Measurements from ENCODE around the gene GALNTL6.

GRCh38 chr4:173074501-173074946 lies 1261.3 kb downstream of the GALNTL6 start:
- TF ChIP-seq CTCF (IDR thresholded peaks at IDR 0.05; ENCODE audit: insufficient read depth, low read length) (no peak), REST (IDR thresholded peaks at IDR 0.05; ENCODE audit: insufficient replicate concordance, low read depth) (no peak), GABPA (IDR thresholded peaks at IDR 0.05; ENCODE audit: low read depth) (0 out of 2 replicates have a peak, but pooled peaks have one; percentile 49), SPI1 (IDR thresholded peaks at IDR 0.05; ENCODE audit: borderline replicate concordance, low read depth) (no peak), POLR2AphosphoS5 (IDR thresholded peaks at IDR 0.05; ENCODE audit: low read depth) (peak; percentile 97)

All from HL-60 (cell line).